AG04449 (cell line): Measurements from ENCODE around the gene HYAL1.
A peak's percentile ranks its signal among the peaks of the same experiment; 100 is the strongest.

Experiments used
- CTCF ChIA-PET: fragments of 350-600 bp; formaldehyde crosslinking; extraction: SDS; loops from one replicate; lab custom pipeline; 2021; ENCODE audit warnings: antibody characterized with exemption; lab: Yijun Ruan, JAX
- POLR2A ChIA-PET: fragments of 400-600, 350-600 bp; formaldehyde crosslinking; extraction: SDS; loops from one replicate; lab custom pipeline; 2020; ENCODE audit warnings: antibody characterized with exemption, inconsistent platforms; lab: Yijun Ruan, JAX
- DNase-seq: peaks from one replicate; pipeline ENCODE4 v3.0.0-alpha.2; 2010; ENCODE audit warnings: low read depth, low spot score
- H3K4me3 ChIP-seq: 2 replicates; pipeline ENCODE4 v1.5.1; 2011; ENCODE audit warnings: low read depth, mild to moderate bottlenecking, control low read depth, low read length
- CTCF ChIP-seq: IDR thresholded peaks from one replicate; pipeline ENCODE4 v1.5.1; 2011; ENCODE audit warnings: mild to moderate bottlenecking, moderate library complexity, low read length, control low read depth, inconsistent platforms; ENCODE audit not compliant: insufficient read depth; ENCODE audit errors: missing control alignments

Gene HYAL1

GRCh38 chr3:50337175-50337861 is 33.9 kb upstream of the HYAL1 start:
- TF ChIP-seq CTCF: no peak
- ChIA-PET POLR2A (interaction anchor here (0.6 to 1.9 kb wide), 10 partner anchors 9 to 1818 kb away, joined by 3 to 31 read pairs (median 3); partner anchors contain the start of genes CYB561D2, DCAF1, HYAL2 and HYAL3), CTCF (interaction anchor here (0.8 to 4.9 kb wide), 6 partner anchors 9 to 205 kb away, joined by 3 to 46 read pairs (median 6); partner anchors contain the start of genes CYB561D2, HYAL2, NPRL2 and TUSC2)
- H3K4me3 ChIP-seq: peak overlapping the region; percentile 92
- DNase-seq: peak; percentile 96

- peak overlapping the region; percentile 92 for H3K4me3 ChIP-seq
- CTCF ChIA-PET: interaction anchor here (0.8 to 4.9 kb wide), 11 partner anchors 9 to 213 kb away, joined by 3 to 46 read pairs (median 4); partner anchors contain the start of genes CYB561D2, HYAL2, NPRL2 and TUSC2
- DNase-seq: no peak
- TF ChIP-seq CTCF: no peak
- POLR2A ChIA-PET: interaction anchor here (0.6 to 1.9 kb wide), 9 partner anchors 8 to 1818 kb away, joined by 3 to 31 read pairs (median 3); partner anchors contain the start of genes CYB561D2, DCAF1, HYAL3 and NAA80
Measured at GRCh38 chr3:50336452-50337174, 33.2 kb upstream of the HYAL1 start.

GRCh38 chr3:50334339-50335075 is 31.1 kb upstream of the HYAL1 start:
- ChIA-PET CTCF (interaction anchor here (1.0 to 3.0 kb wide), 6 partner anchors 11 to 208 kb away, joined by 3 to 18 read pairs (median 3); partner anchors contain the start of gene HYAL2), POLR2A (no interaction called here)
- no peak for DNase-seq
- TF ChIP-seq CTCF: no peak
- peak overlapping the region; percentile 21 for H3K4me3 ChIP-seq

GRCh38 chr3:50333744-50334328 is 30.5 kb upstream of the HYAL1 start:
- ChIA-PET POLR2A (interaction anchor here (1.2 kb wide), 1 partner anchor 12 kb away, joined by 3 read pairs; no protein-coding TSS in a partner anchor), CTCF (interaction anchor here (1.0 to 3.0 kb wide), 5 partner anchors 11 to 208 kb away, joined by 3 to 18 read pairs (median 3); partner anchors contain the start of gene HYAL2)
- DNase-seq: no peak
- TF ChIP-seq CTCF: no peak
- peak overlapping the region; percentile 15 for H3K4me3 ChIP-seq

- no peak overlapping the region for H3K4me3 ChIP-seq
- CTCF ChIA-PET: interaction anchor here (1.9 kb wide), 1 partner anchor 10 kb away, joined by 7 read pairs; the partner anchor contains the start of gene HYAL2
- no peak for DNase-seq
- no peak for TF ChIP-seq CTCF
- POLR2A ChIA-PET: no interaction called here
Measured at GRCh38 chr3:50331364-50331907, 28.1 kb upstream of the HYAL1 start.
